ENCODE measurements around the gene GPR107. TPM values are rescaled to one million over a fixed set of nuclear protein-coding genes. Genes with fewer than 3 reads are reported as not detected.

The GPR107 gene
- polyA plus RNA-seq, 2 of the 4 experiments (the other 2 are of a cell fraction) = 28.1 to 45.1 TPM

GRCh38 chr9:130054820-130055219 is 1.1 kb downstream of the GPR107 start:
- Histone ChIP-seq H3K27ac (peak overlapping the region; percentile 92 to 97), H3K4me2 (peak overlapping the region; percentile 84), H3K4me3 (peak overlapping the region; percentile 67), H3K4me1 (peaks cover 17% of the 10 kb centered on the region), H3K9me3 (no peaks in the 10 kb centered on the region)
- WGBS (ENCODE audit: missing lambda C conversion rate) = 60% methylated on average over 8 of the region's 8 CpGs
- FAIRE-seq (no peak), ATAC-seq (no peak), DNase-seq (ENCODE audit: low read depth in 1 of 2, low spot score in 1 of 2) (no peak)
- POLR2A ChIA-PET = no interaction called here
- no peak for TF ChIP-seq NR3C1 (IDR thresholded peaks at IDR 0.05)
- TF ChIP-seq, protein P1, sequence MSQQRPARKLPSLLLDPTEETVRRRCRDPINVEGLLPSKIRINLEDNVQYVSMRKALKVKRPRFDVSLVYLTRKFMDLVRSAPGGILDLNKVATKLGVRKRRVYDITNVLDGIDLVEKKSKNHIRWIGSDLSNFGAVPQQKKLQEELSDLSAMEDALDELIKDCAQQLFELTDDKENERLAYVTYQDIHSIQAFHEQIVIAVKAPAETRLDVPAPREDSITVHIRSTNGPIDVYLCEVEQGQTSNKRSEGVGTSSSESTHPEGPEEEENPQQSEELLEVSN (IDR thresholded peaks at IDR 0.05; ENCODE audit: borderline replicate concordance, low read depth) = no peak
- TF ChIP-seq, protein P2, sequence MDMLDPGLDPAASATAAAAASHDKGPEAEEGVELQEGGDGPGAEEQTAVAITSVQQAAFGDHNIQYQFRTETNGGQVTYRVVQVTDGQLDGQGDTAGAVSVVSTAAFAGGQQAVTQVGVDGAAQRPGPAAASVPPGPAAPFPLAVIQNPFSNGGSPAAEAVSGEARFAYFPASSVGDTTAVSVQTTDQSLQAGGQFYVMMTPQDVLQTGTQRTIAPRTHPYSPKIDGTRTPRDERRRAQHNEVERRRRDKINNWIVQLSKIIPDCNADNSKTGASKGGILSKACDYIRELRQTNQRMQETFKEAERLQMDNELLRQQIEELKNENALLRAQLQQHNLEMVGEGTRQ (IDR thresholded peaks at IDR 0.05) = no peak
- no peak for TF ChIP-seq ESRRA (IDR thresholded peaks at IDR 0.05; ENCODE audit: borderline replicate concordance, low read length)
- TF ChIP-seq, protein P3, sequence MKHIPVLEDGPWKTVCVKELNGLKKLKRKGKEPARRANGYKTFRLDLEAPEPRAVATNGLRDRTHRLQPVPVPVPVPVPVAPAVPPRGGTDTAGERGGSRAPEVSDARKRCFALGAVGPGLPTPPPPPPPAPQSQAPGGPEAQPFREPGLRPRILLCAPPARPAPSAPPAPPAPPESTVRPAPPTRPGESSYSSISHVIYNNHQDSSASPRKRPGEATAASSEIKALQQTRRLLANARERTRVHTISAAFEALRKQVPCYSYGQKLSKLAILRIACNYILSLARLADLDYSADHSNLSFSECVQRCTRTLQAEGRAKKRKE (CRISPR knock-in tag; IDR thresholded peaks at IDR 0.05; ENCODE audit: low read depth) = no peak
- no peak for TF ChIP-seq GATA3 (IDR thresholded peaks at IDR 0.05; ENCODE audit: borderline replicate concordance)
- no peak for TF ChIP-seq MAFK (IDR thresholded peaks at IDR 0.05; ENCODE audit: partially characterized antibody)
- TF ChIP-seq HMGXB4 (CRISPR knock-in tag; IDR thresholded peaks at IDR 0.05; ENCODE audit: borderline replicate concordance) = no peak
- TF ChIP-seq, protein P4, sequence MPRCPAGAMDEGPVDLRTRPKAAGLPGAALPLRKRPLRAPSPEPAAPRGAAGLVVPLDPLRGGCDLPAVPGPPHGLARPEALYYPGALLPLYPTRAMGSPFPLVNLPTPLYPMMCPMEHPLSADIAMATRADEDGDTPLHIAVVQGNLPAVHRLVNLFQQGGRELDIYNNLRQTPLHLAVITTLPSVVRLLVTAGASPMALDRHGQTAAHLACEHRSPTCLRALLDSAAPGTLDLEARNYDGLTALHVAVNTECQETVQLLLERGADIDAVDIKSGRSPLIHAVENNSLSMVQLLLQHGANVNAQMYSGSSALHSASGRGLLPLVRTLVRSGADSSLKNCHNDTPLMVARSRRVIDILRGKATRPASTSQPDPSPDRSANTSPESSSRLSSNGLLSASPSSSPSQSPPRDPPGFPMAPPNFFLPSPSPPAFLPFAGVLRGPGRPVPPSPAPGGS (IDR thresholded peaks at IDR 0.05) = no peak
- no peak for TF ChIP-seq ELK1 (IDR thresholded peaks at IDR 0.05; ENCODE audit: low read depth, low read length)
- TF ChIP-seq RCOR1 (IDR thresholded peaks at IDR 0.05; ENCODE audit: low read depth, low read length) = no peak
- TF ChIP-seq RARB (CRISPR knock-in tag; IDR thresholded peaks at IDR 0.05) = no peak
- TF ChIP-seq CBX8 (IDR thresholded peaks at IDR 0.05) = no peak
- TF ChIP-seq EP300 (IDR thresholded peaks at IDR 0.05) = no peak
- no peak for TF ChIP-seq FOSL2 (IDR thresholded peaks at IDR 0.05)
- no peak for TF ChIP-seq FOSL2 (CRISPR knock-in tag; IDR thresholded peaks at IDR 0.05)
- no peak for TF ChIP-seq REST (IDR thresholded peaks at IDR 0.05)
- no peak for TF ChIP-seq SMC3 (IDR thresholded peaks at IDR 0.05)
- no peak for TF ChIP-seq TP53 (CRISPR knock-in tag; IDR thresholded peaks at IDR 0.05)
- TF ChIP-seq HEYL (CRISPR knock-in tag; IDR thresholded peaks at IDR 0.05) = no peak
- no peak for TF ChIP-seq RNF2 (IDR thresholded peaks at IDR 0.05; ENCODE audit: borderline replicate concordance, low read depth)
- CTCF ChIA-PET = interaction anchor here (1.8 to 2.1 kb wide), 2 partner anchors 10 to 53 kb away, joined by 5 to 6 read pairs; no protein-coding TSS in a partner anchor

Measured in A549 (cell line).